ENCODE data around the gene NME5. TPM values are rescaled to one million over a fixed set of nuclear protein-coding genes. Genes with fewer than 3 reads are reported as not detected.

NME5 gene
- total RNA-seq, 3 donors from 2014 or later = 1.9 to 3.9 (median 2.5) TPM

- Histone ChIP-seq H3K36me3 (no peaks in the 10 kb centered on the region), H3K27ac (no peak overlapping the region), H3K9me3 (no peaks in the 10 kb centered on the region), H3K4me3 (no peak overlapping the region), H3K4me1 (no peaks in the 10 kb centered on the region), H3K27me3 (peaks cover 0 to 4% of the 10 kb centered on the region in 2 donors)
- TF ChIP-seq POLR2A (IDR thresholded peaks at IDR 0.05) = no peak
- no peak for TF ChIP-seq POLR2AphosphoS5 (IDR thresholded peaks at IDR 0.05)
- TF ChIP-seq CTCF (IDR thresholded peaks at IDR 0.05) = no peak
- no peak for DNase-seq (ENCODE audit: low spot score in 2 of 2)
- intact Hi-C loops (cut with DNase I; ENCODE audit: low total_unique reads) = no loop called here
Measured at GRCh38 chr5:138096997-138097828, 42.0 kb downstream of the NME5 start.

GRCh38 chr5:138096363-138096762 lies 42.9 kb downstream of the NME5 start:
- intact Hi-C loops (cut with DNase I; ENCODE audit: low total_unique reads) = no loop called here
- TF ChIP-seq POLR2A (IDR thresholded peaks at IDR 0.05) (no peak), CTCF (IDR thresholded peaks at IDR 0.05) (no peak), POLR2AphosphoS5 (IDR thresholded peaks at IDR 0.05) (no peak)
- H3K9me3 ChIP-seq = no peaks in the 10 kb centered on the region

GRCh38 chr5:138095100-138095907 lies 43.9 kb downstream of the NME5 start:
- peaks cover 0 to 4% of the 10 kb centered on the region in 2 donors for H3K27me3 ChIP-seq
- H3K27ac ChIP-seq = no peak overlapping the region
- no peaks in the 10 kb centered on the region for H3K36me3 ChIP-seq
- intact Hi-C loops (cut with DNase I; ENCODE audit: low total_unique reads) = no loop called here
- no peak overlapping the region for H3K4me3 ChIP-seq
- DNase-seq (ENCODE audit: low spot score in 2 of 2) = no peak
- TF ChIP-seq CTCF (IDR thresholded peaks at IDR 0.05) (no peak), POLR2AphosphoS5 (IDR thresholded peaks at IDR 0.05) (no peak), POLR2A (IDR thresholded peaks at IDR 0.05) (no peak)
- no peaks in the 10 kb centered on the region for H3K4me1 ChIP-seq
- H3K9me3 ChIP-seq = no peaks in the 10 kb centered on the region

More at GRCh38 chr5:138096363-138096762, 42.9 kb downstream of the NME5 start:
- H3K27ac ChIP-seq = no peak overlapping the region
- DNase-seq (ENCODE audit: low spot score in 2 of 2) = no peak
- H3K4me1 ChIP-seq = no peaks in the 10 kb centered on the region
- no peaks in the 10 kb centered on the region for H3K36me3 ChIP-seq
- H3K27me3 ChIP-seq = peaks cover 0 to 4% of the 10 kb centered on the region in 2 donors
- no peak overlapping the region for H3K4me3 ChIP-seq

- Histone ChIP-seq H3K27ac (no peak overlapping the region), H3K36me3 (no peaks in the 10 kb centered on the region), H3K4me3 (no peak overlapping the region), H3K4me1 (no peaks in the 10 kb centered on the region), H3K27me3 (peaks cover 0 to 4% of the 10 kb centered on the region in 2 donors), H3K9me3 (no peaks in the 10 kb centered on the region)
- DNase-seq (ENCODE audit: low spot score in 2 of 2) = no peak
- intact Hi-C loops (cut with DNase I; ENCODE audit: low total_unique reads) = no loop called here
- TF ChIP-seq POLR2AphosphoS5 (IDR thresholded peaks at IDR 0.05) = no peak
- TF ChIP-seq POLR2A (IDR thresholded peaks at IDR 0.05) = no peak
- no peak for TF ChIP-seq CTCF (IDR thresholded peaks at IDR 0.05)
Measured at GRCh38 chr5:138093036-138093435, 46.2 kb downstream of the NME5 start.

- no peak overlapping the region for H3K4me3 ChIP-seq
- H3K27me3 ChIP-seq = peaks cover 0 to 2% of the 10 kb centered on the region in 2 donors
- H3K4me1 ChIP-seq = no peaks in the 10 kb centered on the region
- no peaks in the 10 kb centered on the region for H3K9me3 ChIP-seq
- no peaks in the 10 kb centered on the region for H3K36me3 ChIP-seq
- no peak overlapping the region for H3K27ac ChIP-seq
- TF ChIP-seq POLR2A (IDR thresholded peaks at IDR 0.05) (no peak), POLR2AphosphoS5 (IDR thresholded peaks at IDR 0.05) (no peak), CTCF (IDR thresholded peaks at IDR 0.05) (no peak)
- intact Hi-C loops (cut with DNase I; ENCODE audit: low total_unique reads) = no loop called here
- DNase-seq (ENCODE audit: low spot score in 2 of 2) = no peak
Measured at GRCh38 chr5:138092301-138092700, 46.9 kb downstream of the NME5 start.

Data from breast epithelium (tissue), 4 donors.